ENCODE data around the gene SLCO1B3.

DNA sequence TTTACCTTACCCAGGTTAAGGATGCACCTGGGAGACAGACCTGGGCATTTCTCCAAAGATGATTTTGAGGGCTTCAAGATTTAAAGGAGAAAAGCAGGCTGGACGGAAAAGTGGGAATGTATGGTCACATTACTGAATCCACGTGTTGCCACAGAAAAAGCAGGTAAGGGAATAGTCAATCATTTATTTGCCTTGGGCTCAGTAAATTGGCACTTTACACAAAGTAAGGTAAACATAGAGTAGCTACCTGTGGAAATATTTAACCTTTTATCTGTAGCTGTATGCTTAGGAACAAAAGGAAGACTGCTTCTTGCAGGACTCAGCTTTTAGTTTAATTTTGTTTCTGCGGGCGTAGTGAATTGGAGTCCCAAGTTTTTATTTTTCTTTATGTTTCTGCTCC lies 153.3 kb downstream of the SLCO1B3 start:
- TF ChIP-seq, protein P1, sequence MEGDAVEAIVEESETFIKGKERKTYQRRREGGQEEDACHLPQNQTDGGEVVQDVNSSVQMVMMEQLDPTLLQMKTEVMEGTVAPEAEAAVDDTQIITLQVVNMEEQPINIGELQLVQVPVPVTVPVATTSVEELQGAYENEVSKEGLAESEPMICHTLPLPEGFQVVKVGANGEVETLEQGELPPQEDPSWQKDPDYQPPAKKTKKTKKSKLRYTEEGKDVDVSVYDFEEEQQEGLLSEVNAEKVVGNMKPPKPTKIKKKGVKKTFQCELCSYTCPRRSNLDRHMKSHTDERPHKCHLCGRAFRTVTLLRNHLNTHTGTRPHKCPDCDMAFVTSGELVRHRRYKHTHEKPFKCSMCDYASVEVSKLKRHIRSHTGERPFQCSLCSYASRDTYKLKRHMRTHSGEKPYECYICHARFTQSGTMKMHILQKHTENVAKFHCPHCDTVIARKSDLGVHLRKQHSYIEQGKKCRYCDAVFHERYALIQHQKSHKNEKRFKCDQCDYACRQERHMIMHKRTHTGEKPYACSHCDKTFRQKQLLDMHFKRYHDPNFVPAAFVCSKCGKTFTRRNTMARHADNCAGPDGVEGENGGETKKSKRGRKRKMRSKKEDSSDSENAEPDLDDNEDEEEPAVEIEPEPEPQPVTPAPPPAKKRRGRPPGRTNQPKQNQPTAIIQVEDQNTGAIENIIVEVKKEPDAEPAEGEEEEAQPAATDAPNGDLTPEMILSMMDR (IDR thresholded peaks at IDR 0.05): no peak
- TF ChIP-seq POLR2A (IDR thresholded peaks at IDR 0.05): no peak
- no peak for TF ChIP-seq POLR2AphosphoS5 (IDR thresholded peaks at IDR 0.05)
- no peak for TF ChIP-seq EP300 (IDR thresholded peaks at IDR 0.05)
